Spleen (tissue), 11 donors: Measurements from ENCODE around the gene CLCN7. TPM values are rescaled to one million over a fixed set of nuclear protein-coding genes. Genes with fewer than 3 reads are reported as not detected.

Experiments used
- DNase-seq: peaks from one replicate; pipeline ENCODE4 v3.0.0-alpha.2; 2020
- H3K27ac ChIP-seq, 8 donors: fragments of 200-600 bp; sonication (generic) in 7 of 8; 1 replicate in 4 of 8; 2 replicates in 4 of 8; pipeline versions ENCODE4 v1.5.0 to v1.8.0; 2016 to 2021; ENCODE audit warnings: inconsistent platforms in 4 of 8, mild to moderate bottlenecking in 4 of 8, moderate library complexity in 1 of 8
- H3K27me3 ChIP-seq, 7 donors: fragments of 200-600 bp; sonication (generic) in 6 of 7; replicated peaks in 1 of 7; 1 replicate in 4 of 7; 2 replicates in 3 of 7; pipeline versions ENCODE4 v1.5.0 to v1.8.0; 2016 to 2021; ENCODE audit warnings: inconsistent platforms in 3 of 7, mild to moderate bottlenecking in 1 of 7
- H3K36me3 ChIP-seq, 6 donors: fragments of 200-600 bp; sonication (generic) in 5 of 6; 1 replicate in 4 of 6; 2 replicates in 2 of 6; pipeline versions ENCODE4 v1.5.0 to v1.8.0; 2016 to 2021; ENCODE audit warnings: inconsistent platforms in 2 of 6
- H3K4me1 ChIP-seq, 6 donors: fragments of 200-600 bp; sonication (generic) in 5 of 6; 1 replicate in 3 of 6; 2 replicates in 3 of 6; pipeline versions ENCODE4 v1.5.0 to v1.8.0; 2016 to 2021; ENCODE audit warnings: inconsistent platforms in 3 of 6
- H3K4me3 ChIP-seq, 8 donors: fragments of 200-600 bp; sonication (generic) in 7 of 8; 1 replicate in 4 of 8; 2 replicates in 4 of 8; pipeline versions ENCODE4 v1.5.0 to v1.8.0; 2016 to 2021; ENCODE audit warnings: inconsistent platforms in 4 of 8, mild to moderate bottlenecking in 4 of 8, moderate library complexity in 2 of 8
- H3K9me3 ChIP-seq, 8 donors: fragments of 200-600 bp; sonication (generic) in 7 of 8; 1 replicate in 4 of 8; 2 replicates in 4 of 8; pipeline versions ENCODE4 v1.5.0 to v1.8.0; 2016 to 2021; ENCODE audit warnings: inconsistent platforms in 4 of 8
- POLR2A ChIP-seq, 3 donors: fragments of 450-650 bp; IDR thresholded peaks; one replicate each; pipeline ENCODE4 v1.5.1; 2017; ENCODE audit warnings: antibody characterized with exemption in 3 of 3, mild to moderate bottlenecking in 1 of 3
- POLR2AphosphoS5 ChIP-seq, 3 donors: sonication (generic); formaldehyde crosslinking; IDR thresholded peaks; one replicate each; pipeline ENCODE4 v1.5.1; 2017; ENCODE audit warnings: antibody characterized with exemption in 3 of 3
- WGBS, 5 donors: extraction: QIAGEN DNeasy Blood & Tissue Kit in 3 of 5; methylation state at CpG; one replicate each; pipeline versions ENCODE4 v1.1.5 to v1.1.7; 2013 to 2018; 5-methylcytosine and 5-hydroxymethylcytosine counted together
- intact Hi-C: fragments of 100-400 bp; cut with DNase I; formaldehyde crosslinking; loops from one replicate; pipeline ENCODE4 v1.15.0; 2023; ENCODE audit warnings: low total_unique reads
- polyA plus RNA-seq, 3 donors: library from polyadenylated mRNA; stranded (reverse); fragments of 200-250 nt; gene quantifications; one replicate each; pipeline ENCODE4 v1.2.1, GENCODE V29; 2013
- total RNA-seq, 7 donors: library from RNA; depleted of rRNA in 3 of 7; stranded (reverse); fragments of >200 nt in 3 of 7; fragmentation: NEBNext Ultra II Directional in 4 of 7; extraction: Animal tissue kit (Norgen Biotek cat#: 25700) in 4 of 7; gene quantifications; one replicate each; pipeline versions ENCODE4 v1.1.0 to v1.2.1, GENCODE V29; 2016 to 2021
- TF ChIP-seq, protein P1 (sequence below), 11 experiments: fragments of 200-600 bp in 7 of 11; fragments of 450-650 bp in 4 of 11; sonication (generic) in 4 of 11; IDR thresholded peaks in 8 of 11; conservative IDR thresholded peaks in 3 of 11; 1 replicate in 7 of 11; 2 replicates in 4 of 11; pipeline versions ENCODE4 v1.4.0 to v1.8.0; 2016 to 2021; ENCODE audit warnings: antibody characterized with exemption in 11 of 11, inconsistent platforms in 4 of 11, mild to moderate bottlenecking in 1 of 11
- donor health status: healthy with polysubstance abuse.
- donor health status: DM: no; HTN: no; CAD: no; lungs with moderate emphysema.
- donor health status: DM: no; HTN: no; CAD: no.
- donor health status: Bipolar disorder and iron deficiency.
- donor health status: healthy.
- donor health status: DM: no; HTN: no; CAD: no.
- donor health status: DM: yes; HTN: yes; CAD: no.

Gene CLCN7
- total and polyA plus RNA-seq, 10 donors, result 43.2 to 146 (median 115) TPM

DNA sequence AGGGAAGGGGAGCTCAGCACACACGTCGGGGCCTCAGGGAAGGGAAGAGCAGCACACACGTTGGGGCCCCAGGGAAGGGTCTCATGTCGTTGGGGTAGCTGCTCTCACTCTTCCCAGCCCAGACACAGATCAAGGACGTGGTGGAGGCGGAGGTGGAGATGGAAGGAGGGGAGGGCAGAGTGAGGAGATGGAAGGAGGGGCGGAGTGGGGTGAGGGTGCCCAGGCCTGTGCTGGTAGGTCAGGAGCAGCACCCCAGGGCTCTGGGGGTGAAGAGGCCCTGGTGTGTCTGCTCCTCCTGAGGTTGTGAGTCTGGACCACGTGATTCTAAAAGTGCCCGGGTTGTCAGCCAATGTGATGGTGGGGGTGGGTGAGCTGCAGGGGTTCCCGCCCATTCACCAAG lies 14.9 kb downstream of the CLCN7 start:
- Histone ChIP-seq H3K36me3 (peaks cover 0 to 94% (median 59%) of the 10 kb centered on the region in 6 donors), H3K27ac (peak overlapping the region in 1 of 8 donors; percentile 28), H3K9me3 (no peaks in the 10 kb centered on the region), H3K27me3 (no peaks in the 10 kb centered on the region), H3K4me1 (peaks cover 0 to 23% (median 12%) of the 10 kb centered on the region in 6 donors), H3K4me3 (no peak overlapping the region)
- TF ChIP-seq POLR2AphosphoS5 (IDR thresholded peaks at IDR 0.05) (no peak), POLR2A (IDR thresholded peaks at IDR 0.05) (no peak)
- TF ChIP-seq, protein P1, sequence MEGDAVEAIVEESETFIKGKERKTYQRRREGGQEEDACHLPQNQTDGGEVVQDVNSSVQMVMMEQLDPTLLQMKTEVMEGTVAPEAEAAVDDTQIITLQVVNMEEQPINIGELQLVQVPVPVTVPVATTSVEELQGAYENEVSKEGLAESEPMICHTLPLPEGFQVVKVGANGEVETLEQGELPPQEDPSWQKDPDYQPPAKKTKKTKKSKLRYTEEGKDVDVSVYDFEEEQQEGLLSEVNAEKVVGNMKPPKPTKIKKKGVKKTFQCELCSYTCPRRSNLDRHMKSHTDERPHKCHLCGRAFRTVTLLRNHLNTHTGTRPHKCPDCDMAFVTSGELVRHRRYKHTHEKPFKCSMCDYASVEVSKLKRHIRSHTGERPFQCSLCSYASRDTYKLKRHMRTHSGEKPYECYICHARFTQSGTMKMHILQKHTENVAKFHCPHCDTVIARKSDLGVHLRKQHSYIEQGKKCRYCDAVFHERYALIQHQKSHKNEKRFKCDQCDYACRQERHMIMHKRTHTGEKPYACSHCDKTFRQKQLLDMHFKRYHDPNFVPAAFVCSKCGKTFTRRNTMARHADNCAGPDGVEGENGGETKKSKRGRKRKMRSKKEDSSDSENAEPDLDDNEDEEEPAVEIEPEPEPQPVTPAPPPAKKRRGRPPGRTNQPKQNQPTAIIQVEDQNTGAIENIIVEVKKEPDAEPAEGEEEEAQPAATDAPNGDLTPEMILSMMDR (IDR thresholded peaks at IDR 0.05 in 8 of 11, conservative IDR thresholded peaks at IDR 0.05 in 3 of 11), result no peak
- intact Hi-C loops, result no loop called here
- 79 to 91% (median 86%) methylated on average over 10 of the region's 10 CpGs for WGBS, 5 donors
- DNase-seq, result no peak

DNA sequence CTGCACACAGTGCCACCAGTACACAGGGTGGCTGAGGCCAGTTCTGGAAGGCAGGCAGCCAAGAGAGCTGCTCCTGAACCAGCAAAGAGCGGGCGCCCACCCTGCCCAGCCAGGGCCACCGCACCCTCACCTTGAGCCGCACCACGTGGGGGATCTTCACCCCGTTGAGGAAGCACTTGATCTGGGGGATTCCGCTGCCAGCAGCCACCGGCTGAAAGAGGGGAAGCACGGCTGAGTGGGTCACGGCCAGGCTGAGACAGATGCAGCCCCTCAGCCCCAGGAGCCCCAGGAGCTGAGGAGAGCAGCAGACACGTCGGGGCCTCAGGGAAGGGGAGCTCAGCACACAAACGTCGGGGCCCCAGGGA lies 15.9 kb downstream of the CLCN7 start:
- TF ChIP-seq POLR2AphosphoS5 (IDR thresholded peaks at IDR 0.05), result peak; percentile 46 to 77 (median 70)
- TF ChIP-seq POLR2A (IDR thresholded peaks at IDR 0.05), result no peak
- TF ChIP-seq, protein P1 (IDR thresholded peaks at IDR 0.05 in 8 of 11, conservative IDR thresholded peaks at IDR 0.05 in 3 of 11), result no peak
- peaks cover 0 to 23% (median 12%) of the 10 kb centered on the region in 6 donors for H3K4me1 ChIP-seq
- no peaks in the 10 kb centered on the region for H3K9me3 ChIP-seq
- H3K4me3 ChIP-seq, result peak overlapping the region in 1 of 8 donors; percentile 13
- no peaks in the 10 kb centered on the region for H3K27me3 ChIP-seq
- H3K36me3 ChIP-seq, result peaks cover 0 to 94% (median 62%) of the 10 kb centered on the region in 6 donors
- intact Hi-C loops, result no loop called here
- peak overlapping the region in 6 of 8 donors; percentile 22 to 69 (median 58) for H3K27ac ChIP-seq
- 32 to 57% (median 45%) methylated on average over 8 to 14 of the region's 14 CpGs for WGBS, 5 donors
- DNase-seq, result peak; percentile 93

DNA sequence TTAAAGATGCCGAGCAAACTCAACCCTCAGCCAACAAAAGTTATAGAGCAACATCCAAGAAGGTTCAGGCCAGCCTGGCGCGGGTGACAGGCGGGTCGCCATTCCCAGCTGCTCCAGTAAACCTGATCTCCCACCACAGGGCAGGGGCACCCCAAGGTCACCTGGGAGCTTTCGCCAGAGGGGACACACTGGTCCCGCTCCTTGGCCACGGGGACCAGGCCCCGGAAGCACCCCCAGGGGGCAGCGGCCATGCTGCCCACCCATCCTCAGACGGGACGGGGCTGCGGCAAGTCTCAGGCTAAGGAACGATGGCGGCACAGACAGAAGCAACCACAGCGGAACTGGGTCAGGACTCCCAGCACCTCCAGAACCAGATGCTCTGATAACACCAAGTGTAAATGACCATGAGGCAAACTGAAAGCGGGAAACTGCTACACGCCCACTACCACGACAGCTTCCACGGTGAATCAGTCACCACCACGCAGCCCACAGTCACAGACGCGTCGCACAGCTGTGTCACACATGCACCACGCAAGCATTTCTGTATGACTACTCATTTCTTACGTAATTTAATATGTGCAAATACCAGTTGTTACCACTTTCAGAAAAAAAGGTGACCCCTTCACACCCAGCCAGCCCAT lies 16.4 kb downstream of the CLCN7 start:
- Histone ChIP-seq H3K27ac (peak overlapping the region in 6 of 8 donors; percentile 22 to 69 (median 58)), H3K4me1 (peaks cover 0 to 23% (median 12%) of the 10 kb centered on the region in 6 donors), H3K27me3 (no peaks in the 10 kb centered on the region), H3K36me3 (peaks cover 0 to 94% (median 65%) of the 10 kb centered on the region in 6 donors), H3K9me3 (no peaks in the 10 kb centered on the region), H3K4me3 (peak overlapping the region in 1 of 8 donors; percentile 13)
- WGBS, 5 donors, result 79 to 87% (median 83%) methylated on average over 23 to 26 of the region's 26 CpGs
- no peak for TF ChIP-seq POLR2A (IDR thresholded peaks at IDR 0.05)
- no peak for TF ChIP-seq POLR2AphosphoS5 (IDR thresholded peaks at IDR 0.05)
- TF ChIP-seq, protein P1 (IDR thresholded peaks at IDR 0.05 in 8 of 11, conservative IDR thresholded peaks at IDR 0.05 in 3 of 11), result no peak
- intact Hi-C loops, result no loop called here
- DNase-seq, result no peak

DNA sequence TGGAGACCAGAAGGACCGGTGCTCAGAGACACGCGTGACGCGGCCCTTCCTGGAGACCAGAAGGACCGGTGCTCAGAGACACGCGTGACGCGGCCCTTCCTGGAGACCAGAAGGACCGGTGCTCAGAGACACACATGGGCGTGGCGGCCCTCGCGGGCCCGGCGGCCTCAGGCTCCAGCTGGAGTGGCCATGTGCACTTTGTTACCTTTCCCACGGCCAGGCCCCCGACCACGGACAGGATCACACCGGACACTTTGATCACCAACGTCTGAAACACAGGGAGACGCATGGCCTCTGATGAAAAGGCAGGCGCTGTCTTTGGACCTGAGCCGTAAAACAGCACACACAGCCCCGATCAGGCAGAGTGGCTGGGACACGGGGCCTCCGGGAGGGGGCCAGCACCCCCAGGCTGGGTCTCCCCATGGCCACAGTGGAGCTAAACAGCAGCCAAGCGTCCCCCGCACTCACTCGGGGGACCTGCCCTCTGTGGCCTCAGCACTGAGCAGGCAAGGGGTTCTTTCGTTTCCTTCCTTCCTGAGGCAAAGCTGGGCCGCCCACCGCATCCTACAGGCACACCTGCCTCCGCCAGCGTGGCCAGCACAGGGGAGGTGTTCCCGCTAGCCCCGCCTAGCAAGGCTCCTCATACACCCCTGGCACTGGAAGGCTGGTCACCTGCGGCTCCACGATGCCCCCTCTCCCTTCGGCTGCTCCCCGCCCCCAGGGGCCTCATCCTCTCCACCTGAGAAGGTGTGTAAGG lies 17.2 kb downstream of the CLCN7 start:
- H3K36me3 ChIP-seq, result peaks cover 0 to 94% (median 71%) of the 10 kb centered on the region in 6 donors
- H3K4me1 ChIP-seq, result peaks cover 0 to 23% (median 12%) of the 10 kb centered on the region in 6 donors
- intact Hi-C loops, result no loop called here
- H3K27ac ChIP-seq, result peak overlapping the region in 3 of 8 donors; percentile 62 to 69 (median 62)
- H3K9me3 ChIP-seq, result no peaks in the 10 kb centered on the region
- TF ChIP-seq POLR2A (IDR thresholded peaks at IDR 0.05) (no peak), POLR2AphosphoS5 (IDR thresholded peaks at IDR 0.05) (peak in 2 of 3 donors; percentile 15 to 28)
- H3K4me3 ChIP-seq, result no peak overlapping the region
- no peaks in the 10 kb centered on the region for H3K27me3 ChIP-seq
- no peak for DNase-seq
- WGBS, 5 donors, result 72 to 82% (median 80%) methylated on average over 31 to 42 of the region's 42 CpGs
